ENCODE data around the gene NR2F1-AS1.

Gene NR2F1-AS1

GRCh38 chr5:93588352-93589151 lies 7.5 kb upstream of the NR2F1-AS1 start:
- no peak for DNase-seq

- DNase-seq = no peak
Observed at GRCh38 chr5:93587597-93588351, 6.8 kb upstream of the NR2F1-AS1 start.

- no peak for DNase-seq
Observed at GRCh38 chr5:93586736-93587596, 5.9 kb upstream of the NR2F1-AS1 start.

GRCh38 chr5:93585767-93586385 lies 4.9 kb upstream of the NR2F1-AS1 start:
- DNase-seq = no peak

GRCh38 chr5:93585041-93585766 lies 4.2 kb upstream of the NR2F1-AS1 start:
- DNase-seq = no peak

GRCh38 chr5:93584596-93585040 lies 3.6 kb upstream of the NR2F1-AS1 start:
- no peak for DNase-seq

GRCh38 chr5:93583768-93584595 lies 3.0 kb upstream of the NR2F1-AS1 start:
- no peak for DNase-seq

- no peak for DNase-seq
Observed at GRCh38 chr5:93583439-93583767, 2.4 kb upstream of the NR2F1-AS1 start.

GRCh38 chr5:93582677-93583438 lies 1.8 kb upstream of the NR2F1-AS1 start, which contains the start of gene NR2F1:
NR2F1 (plus strand) TSS chr5:93583222; CDS start chr5:93585024, 1,802 bp downstream.
- peak; percentile 92 for DNase-seq

GRCh38 chr5:93582167-93582462 lies 1.1 kb upstream of the NR2F1-AS1 start:
- DNase-seq = no peak

GRCh38 chr5:93580063-93580926 lies 724 bp downstream of the NR2F1-AS1 start:
- no peak for DNase-seq

GRCh38 chr5:93579692-93580062 lies 1.3 kb downstream of the NR2F1-AS1 start:
- no peak for DNase-seq

GRCh38 chr5:93578813-93579691 lies 2.0 kb downstream of the NR2F1-AS1 start:
- no peak for DNase-seq

- no peak for DNase-seq
Observed at GRCh38 chr5:93577854-93578812, 2.9 kb downstream of the NR2F1-AS1 start.

- no peak for DNase-seq
Observed at GRCh38 chr5:93576994-93577853, 3.8 kb downstream of the NR2F1-AS1 start.

All from NCI-H1417 treated with DMSO at 0.1 percent for 48 hours (cell line).